HG03064 (cell line): ENCODE results near the gene TAS2R42.
A peak's percentile ranks its signal among the peaks of the same experiment; 100 is the strongest.

ENCODE experiments used
- ATAC-seq: cut with Tn5 transposase; IDR thresholded peaks from one replicate; pipeline ENCODE4 v1.9.1; 2021; ENCODE audit warnings: low read depth; ENCODE audit not compliant: unreplicated experiment

TAS2R42 gene, protein sequence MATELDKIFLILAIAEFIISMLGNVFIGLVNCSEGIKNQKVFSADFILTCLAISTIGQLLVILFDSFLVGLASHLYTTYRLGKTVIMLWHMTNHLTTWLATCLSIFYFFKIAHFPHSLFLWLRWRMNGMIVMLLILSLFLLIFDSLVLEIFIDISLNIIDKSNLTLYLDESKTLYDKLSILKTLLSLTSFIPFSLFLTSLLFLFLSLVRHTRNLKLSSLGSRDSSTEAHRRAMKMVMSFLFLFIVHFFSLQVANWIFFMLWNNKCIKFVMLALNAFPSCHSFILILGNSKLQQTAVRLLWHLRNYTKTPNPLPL

DNA sequence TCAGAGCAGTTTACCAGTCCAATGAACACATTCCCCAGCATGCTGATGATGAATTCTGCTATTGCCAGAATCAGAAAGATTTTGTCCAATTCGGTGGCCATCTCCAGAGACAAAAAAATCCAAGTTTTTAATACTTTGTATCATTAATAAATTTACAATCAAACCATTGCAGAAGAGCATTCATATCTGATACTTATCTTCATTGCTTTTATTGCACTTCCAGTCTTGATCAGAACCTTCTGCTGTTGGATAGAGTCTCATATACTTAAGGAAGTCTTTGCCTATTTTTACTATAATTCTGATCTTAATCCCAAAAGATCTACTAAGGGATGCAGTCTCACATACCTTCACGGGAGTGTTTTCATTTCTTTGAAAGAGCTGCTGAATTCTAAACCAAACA is at the start of gene TAS2R42:
Gene TAS2R42, minus strand, starts transcription at position 101 of the 400 bp plus-strand sequence. Its CDS starts 0 bp downstream, at position 101.
- ATAC-seq = no peak

DNA sequence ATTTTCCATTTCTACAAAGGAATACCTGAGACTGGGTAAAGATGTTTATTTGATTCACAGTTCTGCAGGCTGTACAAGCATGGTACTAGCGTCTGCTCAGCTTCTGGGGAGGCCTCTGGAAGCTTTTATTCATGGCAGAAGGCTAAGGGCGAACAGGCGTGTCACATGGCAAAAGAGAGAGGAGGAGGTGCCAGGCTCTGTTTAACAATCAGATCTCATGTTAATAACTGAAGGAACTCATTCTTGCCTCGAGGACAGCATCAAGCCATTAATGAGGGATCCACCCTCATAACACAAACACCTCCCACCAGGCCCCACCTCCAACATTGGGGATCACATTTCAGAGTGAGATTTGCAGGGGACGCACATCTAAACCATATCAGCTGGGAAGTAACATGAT is 46.8 kb upstream of the TAS2R42 start:
- ATAC-seq = no peak

DNA sequence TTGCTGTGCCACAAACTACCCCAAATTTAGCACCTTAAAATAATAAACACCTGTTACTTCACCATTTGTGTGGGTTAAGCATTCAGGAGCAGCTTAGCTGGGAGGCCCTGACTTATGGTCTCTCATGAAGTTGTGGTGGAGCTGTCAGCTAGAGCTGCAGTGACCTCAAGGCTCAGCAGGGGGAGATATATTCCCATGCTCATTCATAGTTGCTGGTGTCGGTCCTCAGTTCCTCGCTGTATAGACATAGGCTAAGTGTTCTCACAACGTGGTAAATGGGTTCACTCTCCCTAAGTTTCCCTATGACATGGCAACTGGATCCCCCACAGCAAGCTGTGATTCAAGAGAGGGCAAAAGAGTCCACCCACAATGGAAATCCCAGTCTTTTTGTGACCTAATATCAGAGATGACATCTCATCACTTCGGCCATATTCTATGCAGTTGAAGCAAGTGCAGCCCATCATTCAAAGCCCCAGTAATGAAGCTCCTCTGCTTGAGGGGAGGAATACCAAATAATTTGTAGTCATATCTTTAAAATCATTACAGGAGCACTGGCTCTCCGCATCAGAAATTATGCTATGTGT is 41.7 kb upstream of the TAS2R42 start:
- no peak for ATAC-seq

DNA sequence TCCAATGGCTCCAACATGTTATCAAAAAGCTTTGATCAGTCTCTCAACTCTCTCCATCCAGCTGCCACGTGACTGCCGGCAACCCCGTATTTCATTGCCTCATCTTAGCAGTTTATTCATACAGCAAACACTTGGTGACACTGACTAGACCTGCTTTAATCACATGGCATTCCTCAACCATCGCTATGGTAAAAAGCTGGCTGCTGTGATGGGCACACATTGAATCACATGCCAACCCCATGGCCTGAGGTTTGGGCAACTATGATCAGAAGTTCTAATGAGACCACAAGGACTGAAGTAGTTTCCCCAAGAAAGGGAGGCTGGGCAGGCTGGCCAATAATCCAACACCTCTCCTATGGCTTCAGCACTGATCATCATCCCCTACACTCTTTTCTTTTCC is 40.6 kb upstream of the TAS2R42 start:
- no peak for ATAC-seq

DNA sequence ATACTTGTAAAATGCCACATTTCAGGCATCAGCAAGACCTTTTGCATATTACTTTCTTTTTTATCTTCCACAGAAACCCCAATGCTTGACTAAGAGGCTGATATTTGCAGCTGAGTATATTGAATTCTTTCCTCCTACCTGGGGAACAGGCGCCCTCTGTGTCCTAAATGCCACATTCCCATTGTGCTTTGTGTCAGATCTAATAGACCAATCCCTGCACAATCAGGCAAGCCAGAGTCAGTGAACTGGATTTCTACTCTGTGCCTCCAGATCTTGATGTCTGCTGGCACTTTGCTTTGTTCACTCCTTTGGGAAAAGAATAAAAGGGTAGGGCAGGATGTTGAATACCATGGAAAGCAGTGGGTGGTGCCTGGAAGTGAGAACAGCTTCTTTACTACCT is 22.4 kb upstream of the TAS2R42 start:
- no peak for ATAC-seq

DNA sequence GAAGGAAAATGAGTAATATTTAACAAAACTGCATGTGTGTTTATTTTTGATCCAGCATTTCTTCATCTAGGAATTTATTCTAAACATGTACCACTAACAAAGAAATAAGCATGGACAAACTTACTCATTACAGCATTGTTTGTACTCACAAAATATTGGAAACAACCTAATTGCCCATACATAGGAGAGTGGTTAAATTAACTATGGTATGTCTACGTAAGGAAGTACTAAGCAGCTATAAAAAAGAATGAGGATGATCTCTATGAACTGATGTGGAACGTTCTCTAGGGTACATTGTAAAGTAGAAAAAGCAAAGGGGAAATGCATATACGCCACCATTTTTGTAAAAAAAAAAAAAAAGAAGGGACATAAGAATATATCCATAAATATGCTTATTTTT is 17.4 kb upstream of the TAS2R42 start:
- no peak for ATAC-seq

DNA sequence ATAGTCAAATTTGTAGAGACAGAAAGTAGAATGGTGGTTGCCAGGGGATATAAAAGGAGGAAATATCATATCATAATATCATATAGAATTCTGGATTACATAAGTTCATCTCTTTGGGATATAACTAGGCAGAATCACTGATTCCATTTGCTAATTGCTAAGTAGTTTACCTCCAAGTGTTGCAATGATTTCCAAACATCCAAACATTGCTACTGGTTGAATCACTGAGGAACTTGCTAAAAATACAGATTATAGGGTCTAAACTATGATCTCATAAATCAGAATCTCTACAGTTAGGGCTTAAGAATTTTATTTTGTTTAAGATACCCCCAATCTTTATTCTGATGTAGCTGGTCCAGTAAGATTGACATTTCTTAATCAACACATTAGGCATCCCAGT is 16.1 kb upstream of the TAS2R42 start:
- no peak for ATAC-seq

DNA sequence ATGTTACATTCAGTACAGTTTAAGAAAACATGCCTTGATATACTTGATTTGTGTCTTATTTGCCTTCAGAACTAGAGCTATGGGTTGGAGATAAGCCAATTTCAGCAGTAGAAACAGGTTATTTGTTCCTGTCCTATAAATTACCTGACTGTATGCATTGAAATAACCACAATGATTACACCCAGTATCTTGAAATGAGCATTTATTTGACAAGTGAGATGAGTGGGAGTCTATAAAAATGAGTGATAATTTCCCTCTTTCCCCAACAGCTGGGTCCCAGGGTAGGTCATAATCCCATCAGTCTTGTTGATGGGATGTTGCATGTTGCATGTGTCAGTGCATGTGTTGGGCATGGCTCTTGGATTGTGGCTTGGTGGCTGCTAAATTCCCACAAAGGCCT is 3.7 kb downstream of the TAS2R42 start:
- no peak for ATAC-seq

DNA sequence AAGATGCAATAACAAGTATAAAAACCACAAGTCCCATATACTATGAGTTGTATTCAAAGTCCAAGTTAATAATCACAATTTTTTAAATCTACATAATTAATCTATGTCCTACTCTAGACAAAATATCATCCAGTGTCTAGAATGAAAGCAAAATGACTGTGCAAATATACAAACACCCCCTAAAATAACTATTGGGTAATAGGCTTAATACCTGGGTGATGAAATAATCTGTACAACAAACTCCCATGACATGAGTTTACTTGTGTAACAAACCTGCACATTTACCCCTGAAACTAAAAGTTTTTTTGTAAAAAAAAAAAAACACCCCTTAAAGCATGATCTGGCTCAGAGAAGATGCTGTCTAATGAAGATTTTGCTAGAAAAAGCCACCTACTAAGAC is 4.2 kb downstream of the TAS2R42 start:
- no peak for ATAC-seq

DNA sequence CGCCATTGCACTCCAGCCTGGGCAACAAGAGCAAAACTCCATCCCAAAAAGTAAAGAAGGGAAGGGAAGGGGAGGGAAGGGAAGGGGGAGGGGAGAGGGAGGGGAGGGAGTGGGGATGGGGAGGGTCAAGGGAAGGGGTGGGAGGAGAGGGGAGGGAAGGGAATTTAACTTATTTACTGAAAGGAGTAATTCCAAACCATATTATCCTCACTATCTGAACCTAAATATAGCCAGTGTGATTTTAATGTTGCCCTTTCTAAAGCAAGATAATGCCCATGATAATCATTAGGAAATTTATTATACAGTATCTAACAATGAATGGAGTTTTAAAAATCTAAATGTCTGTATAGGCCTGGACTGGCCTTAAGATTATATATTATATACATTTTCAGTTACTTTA is 8.5 kb downstream of the TAS2R42 start:
- ATAC-seq = no peak

DNA sequence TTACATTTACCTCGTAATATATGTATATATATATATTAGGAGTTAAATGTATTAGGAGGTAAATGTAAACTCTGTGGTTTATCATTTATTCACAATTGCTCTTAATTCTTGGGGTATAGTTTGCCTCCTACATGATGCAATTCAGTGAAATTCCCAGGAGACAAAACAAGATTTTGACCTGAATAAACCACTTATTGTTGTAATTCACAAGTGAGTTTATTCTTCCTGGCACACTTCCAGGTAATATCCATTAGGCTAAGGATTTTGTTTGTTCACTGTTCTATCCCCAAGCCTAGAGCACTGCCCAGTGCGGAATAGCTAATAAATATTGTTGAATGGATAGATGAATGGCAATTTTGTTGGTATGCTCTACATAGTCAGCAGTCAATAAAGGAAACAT is 12.7 kb downstream of the TAS2R42 start:
- ATAC-seq = no peak

DNA sequence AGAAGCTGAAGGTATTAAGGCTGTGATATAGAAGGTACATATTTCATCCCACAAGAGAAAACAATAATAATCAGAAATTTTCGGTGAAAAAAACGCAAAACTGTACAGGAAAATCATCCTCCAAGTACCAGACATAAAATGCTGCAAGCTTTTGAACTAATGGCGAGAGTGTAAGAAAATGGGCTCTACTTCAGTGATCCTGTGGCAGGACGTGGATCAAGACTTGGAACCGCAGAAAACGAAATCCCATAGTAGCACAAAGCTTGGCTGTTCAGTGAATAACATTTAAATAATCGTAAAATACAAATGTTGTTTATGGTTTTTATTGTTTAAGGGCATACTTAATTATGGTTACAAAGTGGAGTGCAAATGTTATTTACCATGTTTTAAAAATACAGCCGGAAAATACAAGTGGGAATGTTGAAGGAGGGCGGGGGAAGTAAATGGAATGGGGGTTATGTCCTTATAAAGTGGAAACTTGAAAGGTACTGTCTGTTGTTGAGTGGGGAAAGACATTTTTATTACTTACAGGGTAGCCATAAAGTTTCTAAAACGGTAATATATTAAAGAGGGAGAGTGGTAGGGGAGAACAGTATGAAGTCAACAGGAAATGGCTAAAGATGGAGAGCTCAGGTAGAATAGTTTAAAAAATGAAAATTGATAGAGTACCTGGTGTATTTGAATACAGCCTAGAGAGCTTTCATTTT is 14.6 kb downstream of the TAS2R42 start:
- no peak for ATAC-seq

DNA sequence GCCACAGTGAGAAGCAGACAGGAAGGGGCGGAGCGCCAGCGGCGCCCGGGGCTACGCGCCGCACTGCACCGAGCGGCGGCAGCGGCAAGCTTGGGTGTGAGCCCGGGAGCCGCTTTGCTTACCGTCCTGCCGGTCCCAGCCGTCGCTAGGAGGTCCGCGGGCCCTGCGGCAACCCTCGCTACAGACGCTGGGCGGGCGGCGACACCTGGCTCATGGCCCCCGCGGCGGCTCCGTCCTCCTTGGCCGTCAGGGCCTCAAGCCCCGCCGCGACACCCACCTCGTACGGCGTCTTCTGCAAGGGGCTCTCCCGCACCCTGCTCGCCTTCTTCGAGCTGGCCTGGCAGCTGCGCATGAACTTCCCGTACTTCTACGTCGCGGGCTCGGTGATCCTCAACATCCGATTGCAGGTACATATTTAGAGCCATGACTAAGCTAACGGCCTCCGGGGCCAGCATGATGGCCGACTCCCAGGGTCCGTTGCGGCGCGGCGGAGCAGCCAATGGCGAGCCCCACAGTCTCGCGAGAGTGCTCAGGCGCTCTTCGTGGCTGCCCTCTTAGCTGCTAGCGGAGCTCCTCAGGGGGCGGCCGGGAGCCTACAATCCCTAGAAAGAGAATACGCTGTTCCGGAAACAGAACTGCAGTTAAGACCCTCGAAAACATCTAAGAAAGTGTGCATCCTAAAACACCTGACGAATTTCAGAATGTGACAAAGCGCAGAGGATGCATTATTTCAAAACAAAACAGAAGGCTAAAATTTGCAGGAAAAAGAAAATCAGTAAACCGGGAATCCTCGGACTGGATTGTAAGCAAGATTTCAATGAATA is 15.4 kb downstream of the TAS2R42 start, which contains the start of gene SMIM10L1:
Gene SMIM10L1, plus strand, starts transcription at position 50 of the 824 bp plus-strand sequence. Its CDS starts 163 bp downstream, at position 213.
- peak; percentile 96 for ATAC-seq

DNA sequence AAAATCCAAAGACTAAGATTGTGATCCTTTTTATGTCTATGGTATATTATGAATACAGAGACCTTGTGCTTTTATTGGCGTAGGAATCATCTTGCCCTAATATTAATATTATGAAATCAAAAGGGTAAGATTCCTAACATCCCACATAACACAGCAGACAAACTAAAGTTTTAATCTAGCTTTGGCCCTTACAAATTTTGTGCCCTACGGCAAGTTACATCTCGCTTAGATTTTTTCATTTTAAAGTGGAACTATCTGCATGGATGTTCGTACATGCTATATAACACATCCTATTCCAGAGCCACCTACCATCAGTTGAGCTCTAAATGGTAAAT is 16.0 kb downstream of the TAS2R42 start:
- no peak for ATAC-seq

DNA sequence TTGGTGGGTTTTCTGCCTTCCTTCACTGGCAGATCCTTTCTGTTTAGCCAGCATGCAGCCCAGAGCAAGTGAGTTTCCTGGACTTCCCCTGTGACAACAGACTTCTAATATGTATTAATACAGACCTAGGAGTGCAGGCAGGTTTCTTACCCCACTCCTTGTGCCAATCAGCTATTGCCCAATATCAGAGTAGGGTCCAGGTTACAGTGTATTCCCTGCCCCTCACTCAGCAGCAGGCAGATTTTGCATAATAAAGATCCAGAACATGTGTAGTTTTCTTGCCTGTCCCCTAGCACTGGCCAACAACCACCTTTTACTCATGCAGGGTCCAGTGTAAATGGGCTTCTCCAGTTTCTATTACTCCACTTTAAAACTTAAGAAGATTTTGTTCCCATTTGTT is 20.4 kb downstream of the TAS2R42 start:
- no peak for ATAC-seq

DNA sequence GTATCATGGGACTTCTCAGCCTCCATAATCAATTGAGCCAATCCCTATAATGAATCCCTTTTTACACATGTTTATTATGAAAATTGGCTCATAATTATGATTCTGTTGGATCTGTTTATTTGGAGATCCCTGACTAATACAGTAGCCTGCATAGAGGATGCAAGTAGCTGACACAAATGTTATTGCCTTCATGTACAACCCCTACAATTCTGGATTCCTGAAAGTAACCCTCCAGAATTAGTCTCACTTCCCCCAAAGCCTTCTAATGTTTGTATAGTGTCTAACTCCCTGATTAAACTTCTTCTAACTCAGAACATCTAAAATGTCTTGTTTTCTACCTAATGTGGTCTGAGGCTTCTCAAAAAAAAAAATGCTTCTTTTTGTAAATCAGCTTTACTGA is 22.4 kb downstream of the TAS2R42 start:
- no peak for ATAC-seq

DNA sequence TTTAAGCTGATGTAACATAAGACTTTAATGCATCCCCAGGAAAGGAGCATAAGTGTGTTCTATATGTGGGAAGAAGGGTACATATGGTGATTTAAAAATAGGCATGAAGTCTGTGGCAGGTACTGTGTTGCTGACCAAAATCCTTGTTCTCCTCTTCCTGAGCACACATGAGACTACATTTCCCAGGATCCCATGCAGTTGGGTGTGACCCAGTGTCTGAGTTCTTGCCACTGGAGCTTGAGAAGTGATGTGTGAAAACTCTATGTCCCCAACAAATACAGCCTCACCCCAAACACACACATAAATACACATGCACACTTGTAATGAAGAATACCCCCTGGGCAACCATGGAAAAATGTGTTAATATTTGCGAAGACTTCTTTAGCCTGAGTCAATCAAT is 24.2 kb downstream of the TAS2R42 start:
- no peak for ATAC-seq

DNA sequence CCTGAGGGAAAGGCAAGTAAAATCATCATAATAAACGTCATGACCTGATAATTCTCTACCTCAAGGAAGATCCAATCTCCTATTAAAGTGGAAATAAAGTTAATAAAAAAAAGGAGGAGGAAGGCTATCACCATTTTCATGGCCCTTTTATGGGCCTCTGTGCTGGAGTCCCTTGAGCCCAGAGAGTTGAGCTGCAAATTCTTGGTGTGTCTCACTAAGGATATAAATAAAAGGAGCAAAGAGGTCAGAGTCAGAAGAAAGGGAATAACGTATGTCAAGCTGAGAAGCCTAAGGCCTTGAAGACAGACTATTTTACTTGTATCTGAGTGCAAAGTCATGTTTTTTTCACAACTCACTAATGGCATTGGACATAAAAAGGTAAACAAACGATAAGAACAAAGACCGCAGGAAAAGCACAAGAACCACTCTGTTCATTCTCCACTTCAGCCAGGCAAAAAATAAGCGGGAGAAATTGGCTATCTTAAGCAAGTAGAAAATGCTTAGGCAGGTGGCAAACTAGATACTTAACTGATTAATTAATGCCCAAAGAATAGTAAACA is 27.8 kb downstream of the TAS2R42 start:
- no peak for ATAC-seq

DNA sequence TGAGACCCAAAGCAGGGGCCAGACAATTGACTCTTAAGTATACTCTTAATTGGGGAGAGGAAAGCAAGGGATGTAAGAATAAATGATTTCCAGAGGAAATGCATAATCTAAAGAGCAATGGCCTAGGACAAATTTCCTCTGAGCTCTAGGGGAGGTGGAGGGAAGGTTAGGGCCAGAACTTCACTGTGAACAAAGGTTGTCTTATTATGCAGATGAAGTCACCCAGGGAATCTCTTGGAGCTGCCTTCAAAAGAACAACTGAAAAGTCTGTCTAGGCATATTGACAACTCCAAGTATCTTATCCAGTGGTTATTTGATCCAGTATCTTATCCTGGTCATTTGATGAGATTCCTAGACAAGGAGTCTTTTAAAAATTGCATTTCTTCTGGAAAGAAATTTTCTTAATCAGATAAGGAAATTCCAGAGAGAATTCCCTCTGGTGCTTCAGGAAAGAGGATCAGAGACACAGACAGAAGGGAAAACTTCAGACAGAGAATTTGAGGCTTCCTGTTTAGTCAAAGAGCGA is 32.3 kb downstream of the TAS2R42 start:
- no peak for ATAC-seq

DNA sequence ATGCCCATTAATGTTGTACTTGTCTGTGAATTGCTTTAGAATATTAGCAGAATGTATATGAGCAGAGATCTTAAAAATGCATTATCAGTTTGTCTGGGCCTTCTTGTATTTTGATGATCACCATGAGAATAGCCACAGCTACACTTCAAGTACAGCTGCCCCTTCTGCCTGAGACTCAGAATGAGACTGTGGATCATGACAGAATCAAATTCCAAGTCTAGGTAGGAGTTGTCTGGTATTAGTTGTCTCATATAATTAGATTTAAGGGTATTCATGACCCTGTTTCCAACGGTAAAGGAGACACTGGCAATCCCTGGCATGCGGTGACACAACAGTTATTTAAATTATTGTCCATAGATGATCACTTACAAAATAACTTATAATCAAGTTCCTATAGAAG is 34.0 kb downstream of the TAS2R42 start:
- no peak for ATAC-seq

DNA sequence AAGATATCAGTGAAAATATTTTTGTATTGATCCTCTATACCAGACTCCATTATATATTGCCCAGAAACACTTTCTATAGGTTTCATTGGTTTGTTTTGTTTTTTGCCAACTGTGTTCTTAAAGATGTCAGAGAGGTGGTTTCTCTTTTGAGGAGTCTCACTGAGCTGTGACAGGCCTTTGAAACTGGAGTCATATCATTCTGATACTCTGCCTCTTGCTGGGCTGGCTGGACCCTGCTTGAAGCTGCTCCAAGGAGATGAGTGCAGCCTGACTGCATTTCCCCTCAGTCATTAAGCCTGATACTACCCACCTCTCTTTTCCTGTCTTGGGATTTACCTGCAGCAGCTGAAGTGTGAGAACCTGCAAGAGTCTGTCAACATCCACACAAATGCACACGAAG is 35.9 kb downstream of the TAS2R42 start:
- ATAC-seq = no peak
